Caco-2 (cell line): ENCODE data around the gene PTER. TPM values are rescaled to one million over a fixed set of nuclear protein-coding genes. Genes with fewer than 3 reads are reported as not detected.

Experiments
- BruUV-seq: library from RNA; stranded (reverse); fragments of 400-500 nt; replicated peaks from 2 replicates; lab custom pipeline; 2021; lab: Mats Ljungman, UMichigan
- CTCF ChIA-PET: fragments of 300-600 bp; sonication (Branson Sonifier 250); formaldehyde crosslinking; loops from one replicate; lab custom pipeline; 2022; ENCODE audit warnings: antibody characterized with exemption; lab: Charles Lee
- POLR2A ChIA-PET: fragments of 300-600 bp; sonication (Branson Sonifier 250); formaldehyde crosslinking; loops from one replicate; lab custom pipeline; 2022; ENCODE audit warnings: antibody characterized with exemption; lab: Charles Lee
- DNase-seq, 2 experiments: peaks; one replicate each; pipeline versions ENCODE4 v3.0.0 to v3.0.0-alpha.2; 2020 to 2022
- H3K27me3 ChIP-seq: replicated peaks from 2 replicates; pipeline ENCODE4 v1.6.0; 2011; ENCODE audit warnings: low read length; ENCODE audit not compliant: control insufficient read depth, insufficient read depth
- H3K36me3 ChIP-seq: 2 replicates; pipeline ENCODE4 v1.5.1; 2011; ENCODE audit warnings: low read length; ENCODE audit not compliant: control insufficient read depth, insufficient read depth
- H3K4me1 ChIP-seq: fragments of 250-450 bp; sonication (Bioruptor Pico); 2 replicates; pipeline ENCODE4 v1.5.1; 2020; ENCODE audit warnings: mild to moderate bottlenecking
- H3K4me3 ChIP-seq: 2 replicates; pipeline ENCODE4 v1.5.1; 2011; ENCODE audit warnings: low read depth, mild to moderate bottlenecking, control low read depth, low read length
- H3K9me3 ChIP-seq: fragments of 250-450 bp; sonication (Bioruptor Pico); 2 replicates; pipeline ENCODE4 v1.5.1; 2020; ENCODE audit warnings: mild to moderate bottlenecking, moderate library complexity
- H3K27ac Mint-ChIP-seq: one replicate; pipeline ENCODE4 v1.8.0; 2022; ENCODE audit warnings: mixed read lengths; ENCODE audit not compliant: unreplicated experiment
- H3K27me3 Mint-ChIP-seq: one replicate; pipeline ENCODE4 v1.8.0; 2022; ENCODE audit warnings: mixed read lengths; ENCODE audit not compliant: insufficient read depth, unreplicated experiment
- H3K36me3 Mint-ChIP-seq: one replicate; pipeline ENCODE4 v1.8.0; 2022; ENCODE audit warnings: mild to moderate bottlenecking, mixed read lengths; ENCODE audit not compliant: insufficient read depth, unreplicated experiment
- H3K4me1 Mint-ChIP-seq: one replicate; pipeline ENCODE4 v1.8.0; 2022; ENCODE audit warnings: low read depth, mixed read lengths; ENCODE audit not compliant: unreplicated experiment
- H3K4me3 Mint-ChIP-seq: one replicate; pipeline ENCODE4 v1.8.0; 2022; ENCODE audit warnings: mild to moderate bottlenecking, moderate library complexity, mixed read lengths; ENCODE audit not compliant: unreplicated experiment
- H3K9me3 Mint-ChIP-seq: one replicate; pipeline ENCODE4 v1.8.0; 2022; ENCODE audit warnings: mixed read lengths; ENCODE audit not compliant: unreplicated experiment
- intact Hi-C: fragments of 100-400 bp; cut with micrococcal nuclease; formaldehyde crosslinking; loops from one replicate; pipeline ENCODE4 v1.10.0; 2022; ENCODE audit not compliant: unreplicated experiment
- total RNA-seq: library from RNA; stranded (reverse); gene quantifications from 2 replicates; pipeline ENCODE4 v1.2.3, GENCODE V29; 2022
- TF ChIP-seq, protein P1 (sequence below), 2 experiments: fragments of 200-600 bp in 1 of 2; IDR thresholded peaks; 1 replicate in 1 of 2; 2 replicates in 1 of 2; pipeline versions ENCODE4 v1.5.1 to v1.8.0; 2011 to 2022; ENCODE audit warnings: antibody characterized with exemption in 1 of 2, control low read depth in 1 of 2, inconsistent platforms in 1 of 2, low read depth in 1 of 2, low read length in 1 of 2, mild to moderate bottlenecking in 1 of 2, moderate library complexity in 1 of 2; ENCODE audit not compliant: insufficient read depth in 1 of 2, severe bottlenecking in 1 of 2, unreplicated experiment in 1 of 2

The PTER gene
- total RNA-seq, 1 experiment from 2014 or later: 27.4 TPM

GRCh38 chr10:16417341-16417740, 19.5 kb upstream of the PTER start:
- H3K27ac Mint-ChIP-seq: no peak overlapping the region
- POLR2A ChIA-PET: no interaction called here
- H3K9me3 Mint-ChIP-seq: no peaks in the 10 kb centered on the region

GRCh38 chr10:16423599-16423998, 13.2 kb upstream of the PTER start:
- Histone ChIP-seq H3K4me3 (no peak overlapping the region), H3K36me3 (no peaks in the 10 kb centered on the region), H3K4me1 (no peaks in the 10 kb centered on the region), H3K9me3 (0 out of 2 replicates have a peak, but pooled peaks cover 8% of the 10 kb centered on the region), H3K27me3 (no peaks in the 10 kb centered on the region)
- Mint-ChIP-seq H3K27ac (no peak overlapping the region), H3K4me1 (no peaks in the 10 kb centered on the region), H3K9me3 (no peaks in the 10 kb centered on the region), H3K36me3 (no peaks in the 10 kb centered on the region), H3K4me3 (no peak overlapping the region), H3K27me3 (peaks cover 9% of the 10 kb centered on the region)
- DNase-seq: no peak
- no TSS peak for BruUV-seq
- POLR2A ChIA-PET: no interaction called here
- intact Hi-C loops: no loop called here
- TF ChIP-seq, protein P1, sequence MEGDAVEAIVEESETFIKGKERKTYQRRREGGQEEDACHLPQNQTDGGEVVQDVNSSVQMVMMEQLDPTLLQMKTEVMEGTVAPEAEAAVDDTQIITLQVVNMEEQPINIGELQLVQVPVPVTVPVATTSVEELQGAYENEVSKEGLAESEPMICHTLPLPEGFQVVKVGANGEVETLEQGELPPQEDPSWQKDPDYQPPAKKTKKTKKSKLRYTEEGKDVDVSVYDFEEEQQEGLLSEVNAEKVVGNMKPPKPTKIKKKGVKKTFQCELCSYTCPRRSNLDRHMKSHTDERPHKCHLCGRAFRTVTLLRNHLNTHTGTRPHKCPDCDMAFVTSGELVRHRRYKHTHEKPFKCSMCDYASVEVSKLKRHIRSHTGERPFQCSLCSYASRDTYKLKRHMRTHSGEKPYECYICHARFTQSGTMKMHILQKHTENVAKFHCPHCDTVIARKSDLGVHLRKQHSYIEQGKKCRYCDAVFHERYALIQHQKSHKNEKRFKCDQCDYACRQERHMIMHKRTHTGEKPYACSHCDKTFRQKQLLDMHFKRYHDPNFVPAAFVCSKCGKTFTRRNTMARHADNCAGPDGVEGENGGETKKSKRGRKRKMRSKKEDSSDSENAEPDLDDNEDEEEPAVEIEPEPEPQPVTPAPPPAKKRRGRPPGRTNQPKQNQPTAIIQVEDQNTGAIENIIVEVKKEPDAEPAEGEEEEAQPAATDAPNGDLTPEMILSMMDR (IDR thresholded peaks at IDR 0.05; ENCODE audit: insufficient read depth in 1 of 2, low read depth in 1 of 2, low read length in 1 of 2, severe bottlenecking in 1 of 2, unreplicated experiment in 1 of 2): no peak
- CTCF ChIA-PET: no interaction called here

More at GRCh38 chr10:16417341-16417740, 19.5 kb upstream of the PTER start:
- CTCF ChIA-PET: no interaction called here
- no TSS peak for BruUV-seq
- H3K9me3 ChIP-seq: no peaks in the 10 kb centered on the region
- H3K4me3 ChIP-seq: no peak overlapping the region
- no peak overlapping the region for H3K4me3 Mint-ChIP-seq
- H3K36me3 ChIP-seq: no peaks in the 10 kb centered on the region
- no peaks in the 10 kb centered on the region for H3K27me3 ChIP-seq
- TF ChIP-seq, protein P1 (IDR thresholded peaks at IDR 0.05; ENCODE audit: insufficient read depth in 1 of 2, low read depth in 1 of 2, low read length in 1 of 2, severe bottlenecking in 1 of 2, unreplicated experiment in 1 of 2): no peak
- H3K36me3 Mint-ChIP-seq: no peaks in the 10 kb centered on the region
- intact Hi-C loops: no loop called here
- peaks cover 7% of the 10 kb centered on the region for H3K27me3 Mint-ChIP-seq
- no peak for DNase-seq
- H3K4me1 ChIP-seq: no peaks in the 10 kb centered on the region
- H3K4me1 Mint-ChIP-seq: peaks cover 10% of the 10 kb centered on the region

- Histone ChIP-seq H3K36me3 (no peaks in the 10 kb centered on the region), H3K27me3 (no peaks in the 10 kb centered on the region), H3K9me3 (0 out of 2 replicates have a peak, but pooled peaks cover 8% of the 10 kb centered on the region), H3K4me1 (no peaks in the 10 kb centered on the region), H3K4me3 (no peak overlapping the region)
- intact Hi-C loops: no loop called here
- no peak overlapping the region for H3K4me3 Mint-ChIP-seq
- CTCF ChIA-PET: interaction anchor here (0.7 kb wide), 1 partner anchor 71 kb away, joined by 4 read pairs; no protein-coding TSS in a partner anchor
- no TSS peak for BruUV-seq
- no peaks in the 10 kb centered on the region for H3K9me3 Mint-ChIP-seq
- peaks cover 8% of the 10 kb centered on the region for H3K27me3 Mint-ChIP-seq
- POLR2A ChIA-PET: no interaction called here
- TF ChIP-seq, protein P1 (IDR thresholded peaks at IDR 0.05; ENCODE audit: insufficient read depth in 1 of 2, low read depth in 1 of 2, low read length in 1 of 2, severe bottlenecking in 1 of 2, unreplicated experiment in 1 of 2): no peak
- H3K27ac Mint-ChIP-seq: no peak overlapping the region
- no peak for DNase-seq
- no peaks in the 10 kb centered on the region for H3K36me3 Mint-ChIP-seq
- H3K4me1 Mint-ChIP-seq: no peaks in the 10 kb centered on the region
Observed at GRCh38 chr10:16425449-16425848, 11.4 kb upstream of the PTER start.
